Psoas muscle (tissue), 8 donors: ENCODE measurements around the gene CBX5. TPM values are rescaled to one million over a fixed set of nuclear protein-coding genes. Genes with fewer than 3 reads are reported as not detected.

Experiments
- ATAC-seq, 4 donors: fragments of 200-7000 bp; cut with Tn5 transposase; one replicate each; pipeline ENCODE4 v1.9.1; 2020; ENCODE audit warnings: moderate library complexity in 3 of 4, mild to moderate bottlenecking in 2 of 4
- DNase-seq, 2 donors: peaks; one replicate each; pipeline ENCODE4 v3.0.0-alpha.2; 2020
- H3K27ac ChIP-seq: fragments of 200-600 bp; one replicate; pipeline ENCODE4 v1.8.0; 2022
- H3K27me3 ChIP-seq, 3 donors: fragments of 200-600 bp in 1 of 3; one replicate each; pipeline versions ENCODE4 v1.6.1 to v1.8.0; 2013 to 2022; ENCODE audit warnings: low read length in 2 of 3, mild to moderate bottlenecking in 2 of 3, moderate library complexity in 1 of 3; ENCODE audit not compliant: insufficient read depth in 3 of 3
- H3K36me3 ChIP-seq, 2 donors: fragments of 200-600 bp in 1 of 2; one replicate each; pipeline versions ENCODE4 v1.6.1 to v1.8.0; 2013 to 2022; ENCODE audit warnings: low read depth in 1 of 2, mild to moderate bottlenecking in 1 of 2, moderate library complexity in 1 of 2; ENCODE audit not compliant: insufficient read depth in 1 of 2
- H3K4me1 ChIP-seq: fragments of 200-600 bp; one replicate; pipeline ENCODE4 v1.8.0; 2022
- H3K4me3 ChIP-seq: fragments of 200-600 bp; one replicate; pipeline ENCODE4 v1.8.0; 2022; ENCODE audit warnings: mild to moderate bottlenecking
- H3K9me3 ChIP-seq: fragments of 200-600 bp; one replicate; pipeline ENCODE4 v1.8.0; 2022
- WGBS, 3 donors: extraction: QIAGEN DNeasy Blood & Tissue Kit; methylation state at CpG; one replicate each; pipeline versions ENCODE4 v1.1.6 to v1.1.7; 2013; 5-methylcytosine and 5-hydroxymethylcytosine counted together
- intact Hi-C, 2 donors: fragments of 100-400 bp; cut with DNase I; formaldehyde crosslinking; loops; one replicate each; pipeline versions ENCODE4 v1.11.0 to v1.14.2; 2022
- polyA plus RNA-seq, 3 donors: library from polyadenylated mRNA; stranded (reverse); fragments of 200-250 nt; gene quantifications; one replicate each; pipeline ENCODE4 v1.2.3, GENCODE V29; 2013
- total RNA-seq, 4 donors: library from RNA; stranded (reverse); fragmentation: NEBNext Ultra II Directional in 2 of 4; extraction: Animal tissue kit (Norgen Biotek cat#: 25700) in 2 of 4; gene quantifications; one replicate each; pipeline versions ENCODE4 v1.2.1 to v1.2.4, GENCODE V29; 2021 to 2023
- TF ChIP-seq, protein P1 (sequence below): fragments of 200-600 bp; IDR thresholded peaks from one replicate; pipeline ENCODE4 v1.8.0; 2022; ENCODE audit warnings: antibody characterized with exemption
- donor health status: healthy with polysubstance abuse.
- donor health status: DM: no; HTN: no; CAD: no; lungs with moderate emphysema.
- donor health status: Bipolar disorder and iron deficiency.
- donor health status: healthy.
- donor health status: DM: yes; HTN: yes; CAD: no.
- donor health status: DM: no; HTN: no; CAD: no.
- donor health status: DM: no; HTN: no; CAD: no.
- donor health status: DM: yes; HTN: yes; CAD: no.

The CBX5 gene
- total and polyA plus RNA-seq, 7 donors, result 5.2 to 19.3 (median 12.1) TPM

- TF ChIP-seq, protein P1, sequence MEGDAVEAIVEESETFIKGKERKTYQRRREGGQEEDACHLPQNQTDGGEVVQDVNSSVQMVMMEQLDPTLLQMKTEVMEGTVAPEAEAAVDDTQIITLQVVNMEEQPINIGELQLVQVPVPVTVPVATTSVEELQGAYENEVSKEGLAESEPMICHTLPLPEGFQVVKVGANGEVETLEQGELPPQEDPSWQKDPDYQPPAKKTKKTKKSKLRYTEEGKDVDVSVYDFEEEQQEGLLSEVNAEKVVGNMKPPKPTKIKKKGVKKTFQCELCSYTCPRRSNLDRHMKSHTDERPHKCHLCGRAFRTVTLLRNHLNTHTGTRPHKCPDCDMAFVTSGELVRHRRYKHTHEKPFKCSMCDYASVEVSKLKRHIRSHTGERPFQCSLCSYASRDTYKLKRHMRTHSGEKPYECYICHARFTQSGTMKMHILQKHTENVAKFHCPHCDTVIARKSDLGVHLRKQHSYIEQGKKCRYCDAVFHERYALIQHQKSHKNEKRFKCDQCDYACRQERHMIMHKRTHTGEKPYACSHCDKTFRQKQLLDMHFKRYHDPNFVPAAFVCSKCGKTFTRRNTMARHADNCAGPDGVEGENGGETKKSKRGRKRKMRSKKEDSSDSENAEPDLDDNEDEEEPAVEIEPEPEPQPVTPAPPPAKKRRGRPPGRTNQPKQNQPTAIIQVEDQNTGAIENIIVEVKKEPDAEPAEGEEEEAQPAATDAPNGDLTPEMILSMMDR, result no peak
- 71 to 86% (median 81%) methylated on average over 6 of the region's 6 CpGs for WGBS, 3 donors
- ATAC-seq, result no peak
- DNase-seq, result no peak
- Histone ChIP-seq H3K4me1 (peaks cover 24% of the 10 kb centered on the region), H3K27ac (no peak overlapping the region), H3K4me3 (no peak overlapping the region), H3K36me3 (no peaks in the 10 kb centered on the region), H3K27me3 (no peaks in the 10 kb centered on the region), H3K9me3 (no peaks in the 10 kb centered on the region)
- intact Hi-C loops, result loop anchor here in 1 of 2 donors (5.0 kb wide), 1 partner anchor 192 kb away; the partner anchor contains the start of gene HOXC8
These were observed 80.9 kb downstream of the CBX5 start for GRCh38 chr12:54199034-54199433.

DNA sequence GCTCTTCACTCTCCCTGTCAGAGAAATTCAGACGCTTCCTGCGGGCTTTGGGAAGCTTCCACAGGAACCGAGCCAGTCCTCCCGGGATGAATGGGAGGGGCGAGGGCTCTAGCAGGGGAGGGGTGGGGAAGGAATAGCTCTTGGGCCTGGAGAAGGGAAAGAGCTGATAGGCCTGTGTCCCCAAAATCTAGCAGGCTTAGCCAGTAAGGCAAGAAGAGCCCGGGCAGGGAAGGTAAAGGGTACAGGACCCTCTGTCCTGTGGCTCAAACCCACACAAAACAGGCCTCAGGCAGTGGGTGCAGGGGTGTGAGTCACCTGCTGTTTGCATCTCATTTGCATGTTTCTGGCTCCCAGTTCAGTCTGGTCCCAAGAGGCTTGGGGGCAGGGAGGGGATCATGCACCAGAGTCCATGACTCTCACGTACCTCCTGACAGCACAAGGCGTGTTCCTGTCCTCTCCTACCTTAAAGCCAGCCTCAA lies 82.5 kb downstream of the CBX5 start:
- H3K27me3 ChIP-seq, result no peaks in the 10 kb centered on the region

GRCh38 chr12:54197010-54197409 lies 82.9 kb downstream of the CBX5 start:
- DNase-seq (peak; percentile 63 to 89), ATAC-seq (peak; percentile 91 to 93 (median 92))
- Histone ChIP-seq H3K4me1 (peaks cover 24% of the 10 kb centered on the region), H3K9me3 (no peaks in the 10 kb centered on the region), H3K4me3 (peak overlapping the region; percentile 49), H3K27ac (peak overlapping the region; percentile 94), H3K27me3 (no peaks in the 10 kb centered on the region), H3K36me3 (no peaks in the 10 kb centered on the region)
- 13 to 18% (median 16%) methylated on average over 5 of the region's 5 CpGs for WGBS, 3 donors
- intact Hi-C loops, result loop anchor here in 1 of 2 donors (5.0 kb wide), 1 partner anchor 190 kb away; the partner anchor contains the start of gene HOXC8
- TF ChIP-seq, protein P1, result peak; percentile 17

More for the DNA sequence above, 82.5 kb downstream of the CBX5 start:
- H3K36me3 ChIP-seq, result no peaks in the 10 kb centered on the region
- DNase-seq (peak; percentile 61 to 89), ATAC-seq (peak; percentile 70 to 87 (median 85))
- H3K9me3 ChIP-seq, result no peaks in the 10 kb centered on the region
- peak overlapping the region; percentile 49 for H3K4me3 ChIP-seq
- WGBS, 3 donors, result 10 to 14% (median 13%) methylated on average over 8 of the region's 8 CpGs
- peaks cover 24% of the 10 kb centered on the region for H3K4me1 ChIP-seq
- intact Hi-C loops, result loop anchor here in 1 of 2 donors (5.0 kb wide), 1 partner anchor 190 kb away; the partner anchor contains the start of gene HOXC8
- peak overlapping the region; percentile 94 for H3K27ac ChIP-seq
- TF ChIP-seq, protein P1, result no peak

- intact Hi-C loops, result loop anchor here in 1 of 2 donors (5.0 kb wide), 1 partner anchor 189 kb away; the partner anchor contains the start of gene HOXC8
- Histone ChIP-seq H3K36me3 (no peaks in the 10 kb centered on the region), H3K27me3 (no peaks in the 10 kb centered on the region), H3K27ac (peak overlapping the region; percentile 94), H3K4me1 (peaks cover 28% of the 10 kb centered on the region), H3K9me3 (no peaks in the 10 kb centered on the region), H3K4me3 (peak overlapping the region; percentile 49)
- 60 to 78% (median 78%) methylated on average over 5 of the region's 5 CpGs for WGBS, 3 donors
- DNase-seq (no peak), ATAC-seq (no peak)
- TF ChIP-seq, protein P1, result no peak
These were observed 83.5 kb downstream of the CBX5 start for GRCh38 chr12:54196396-54196795.
